ENCODE measurements around the gene AHNAK. TPM values are rescaled to one million over a fixed set of nuclear protein-coding genes. Genes with fewer than 3 reads are reported as not detected.

Gene AHNAK
- total and polyA plus RNA-seq, 4 donors: 22.6 to 110 (median 38.1) TPM

GRCh38 chr11:62553839-62554361 is 7.3 kb upstream of the AHNAK start:
- TF ChIP-seq MAX (IDR thresholded peaks at IDR 0.05) (no peak), NR2F2 (IDR thresholded peaks at IDR 0.05) (no peak), TAF1 (conservative IDR thresholded peaks at IDR 0.05) (no peak), ATF3 (IDR thresholded peaks at IDR 0.05) (no peak), FOXA1 (IDR thresholded peaks at IDR 0.05) (no peak), CTCF (IDR thresholded peaks at IDR 0.05; ENCODE audit: low read depth, low read length, missing input control) (no peak), YY1 (IDR thresholded peaks at IDR 0.05) (no peak), HNF4A (conservative IDR thresholded peaks at IDR 0.05) (no peak), FOXA2 (IDR thresholded peaks at IDR 0.05) (no peak), REST (IDR thresholded peaks at IDR 0.05) (no peak), RXRA (IDR thresholded peaks at IDR 0.05) (no peak), GABPA (IDR thresholded peaks at IDR 0.05 in 1 of 2, conservative IDR thresholded peaks at IDR 0.05 in 1 of 2) (no peak), JUND (IDR thresholded peaks at IDR 0.05) (no peak), RAD21 (IDR thresholded peaks at IDR 0.05) (no peak), HNF4G (IDR thresholded peaks at IDR 0.05) (no peak), ZBTB33 (IDR thresholded peaks at IDR 0.05) (no peak), SP1 (IDR thresholded peaks at IDR 0.05) (no peak)
- no peak for DNase-seq (ENCODE audit: low spot score)

More at GRCh38 chr11:62553839-62554361, 7.3 kb upstream of the AHNAK start:
- Histone ChIP-seq H3K4me1 (ENCODE audit: control insufficient read depth in 4 of 4, insufficient read depth in 4 of 4, low read length in 3 of 4) (peaks cover 9 to 62% (median 44%) of the 10 kb centered on the region in 4 donors), H3K27ac (ENCODE audit: low read depth in 1 of 2, low read length in 2 of 2) (peak overlapping the region; percentile 83 to 84), H3K27me3 (ENCODE audit: control insufficient read depth in 4 of 4, insufficient read depth in 4 of 4, low read length in 3 of 4) (no peaks in the 10 kb centered on the region), H3K9ac (ENCODE audit: low read depth in 1 of 2, low read length in 2 of 2) (no peak overlapping the region), H3K4me3 (ENCODE audit: low read depth in 1 of 3, low read length in 3 of 3) (no peak overlapping the region), H3K9me3 (ENCODE audit: control insufficient read depth in 4 of 4, low read length in 3 of 4) (no peaks in the 10 kb centered on the region), H3K36me3 (ENCODE audit: control insufficient read depth in 4 of 4, insufficient read depth in 3 of 4, low read depth in 1 of 4, low read length in 3 of 4) (peaks cover 1 to 7% (median 3%) of the 10 kb centered on the region in 4 donors)
- WGBS: 86% methylated on average over 8 of the region's 8 CpGs
